NCI-H2227 treated with DMSO at 0.1 percent for 48 hours (cell line): ENCODE measurements around the gene ACBD4.
"Not testable (repeated sequence)": the region's sequence is repeated elsewhere in the genome, so short reads cannot be mapped to it uniquely, and the experiment has no call there.

Experiments used
- DNase-seq: peaks from one replicate; lab custom pipeline; 2025; lab: John Stamatoyannopoulos, UW

Gene ACBD4

DNA sequence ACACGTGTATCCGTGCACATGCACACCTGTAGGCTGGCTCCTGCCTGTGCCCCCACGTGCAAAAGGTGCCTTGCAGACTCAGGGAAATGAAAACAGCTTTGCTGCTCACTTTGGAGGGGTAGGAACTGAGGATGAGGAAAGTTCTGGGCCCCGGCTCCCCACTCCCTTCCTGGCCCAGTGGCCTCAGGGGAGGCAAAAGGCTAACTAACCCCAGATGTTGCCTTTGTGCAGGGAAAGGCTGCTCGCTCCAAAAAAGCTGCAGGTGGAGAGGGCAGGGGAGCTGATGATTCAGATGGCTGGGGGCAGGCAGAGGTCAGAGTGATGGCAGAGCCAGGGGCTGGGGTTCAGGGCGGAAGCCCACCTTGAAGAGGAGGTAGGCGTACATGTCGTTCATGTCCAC, 15.5 kb upstream of the ACBD4 start:
- no peak for DNase-seq

DNA sequence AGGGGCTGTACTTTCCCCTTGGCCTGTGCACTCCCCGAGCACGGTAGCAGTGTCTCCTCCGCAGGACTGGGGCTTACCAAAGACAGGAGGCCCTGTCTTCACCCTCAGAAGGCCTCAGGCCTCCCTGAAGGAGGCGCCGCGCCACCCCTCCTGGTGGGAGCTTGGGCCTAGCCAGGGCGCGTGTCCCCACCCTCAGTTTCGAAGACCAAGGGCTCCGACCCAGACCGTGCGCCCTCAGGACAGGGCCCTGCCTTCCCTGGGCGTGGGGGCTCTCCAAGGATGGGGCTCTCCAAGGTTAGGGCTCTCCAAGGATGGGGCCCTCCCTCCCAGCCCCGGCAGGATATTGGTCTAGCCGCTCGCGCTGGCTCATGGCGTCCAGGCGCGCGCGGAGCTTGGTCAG, 14.9 kb upstream of the ACBD4 start:
- no peak for DNase-seq

DNA sequence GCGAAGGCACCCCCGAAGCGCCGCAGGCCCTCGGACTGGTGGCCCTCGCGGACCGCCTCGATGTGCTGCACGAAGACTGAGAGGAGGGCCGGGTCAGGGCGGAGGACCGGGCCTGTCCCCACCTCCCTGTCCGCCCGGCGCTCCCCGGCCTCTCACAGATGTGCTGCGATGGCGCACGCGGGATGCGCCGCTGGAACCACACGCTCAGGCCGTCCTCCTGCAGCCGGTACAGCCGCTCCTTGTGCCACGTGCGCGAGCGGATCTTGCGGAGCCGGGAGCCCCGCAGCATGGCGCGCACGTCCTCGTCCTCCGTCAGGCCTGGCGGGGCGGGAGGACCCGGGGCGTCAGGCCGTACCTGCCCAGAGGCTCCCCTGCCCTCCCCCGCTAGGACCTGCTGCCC, 14.4 kb upstream of the ACBD4 start:
- DNase-seq, result no peak

DNA sequence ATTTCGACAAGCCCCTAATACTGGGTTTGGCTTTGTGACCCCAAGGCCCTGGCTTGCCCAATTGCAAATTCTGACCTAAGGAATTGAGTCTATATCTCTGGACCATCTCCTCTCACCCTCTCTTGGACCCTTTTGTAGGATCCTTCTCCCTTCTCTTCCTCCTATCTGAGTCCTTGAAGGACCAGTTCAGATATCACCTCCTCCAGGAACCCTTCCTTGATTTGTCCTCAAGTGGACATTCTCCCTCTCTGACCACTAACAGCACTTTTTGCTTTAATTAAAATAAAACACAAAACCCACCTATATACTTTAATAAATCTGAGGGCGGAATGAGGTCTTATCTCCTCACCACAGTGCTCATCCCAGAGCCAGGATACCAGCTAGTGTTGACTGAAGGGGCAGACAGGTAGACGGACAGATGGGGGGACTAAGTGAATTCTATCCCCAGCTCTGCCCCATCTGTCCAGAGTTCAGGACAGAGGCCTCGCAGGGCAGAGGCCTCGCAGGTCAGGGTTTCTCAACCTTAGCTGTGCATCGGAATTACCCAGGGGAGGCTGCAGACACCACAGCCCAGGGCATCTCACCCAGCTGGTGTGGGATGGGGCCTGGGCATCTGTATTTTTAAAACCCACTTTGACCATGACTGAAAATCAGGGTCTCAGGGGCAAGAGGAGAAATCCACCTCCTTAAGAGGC, 12.3 kb upstream of the ACBD4 start:
- no peak for DNase-seq

DNA sequence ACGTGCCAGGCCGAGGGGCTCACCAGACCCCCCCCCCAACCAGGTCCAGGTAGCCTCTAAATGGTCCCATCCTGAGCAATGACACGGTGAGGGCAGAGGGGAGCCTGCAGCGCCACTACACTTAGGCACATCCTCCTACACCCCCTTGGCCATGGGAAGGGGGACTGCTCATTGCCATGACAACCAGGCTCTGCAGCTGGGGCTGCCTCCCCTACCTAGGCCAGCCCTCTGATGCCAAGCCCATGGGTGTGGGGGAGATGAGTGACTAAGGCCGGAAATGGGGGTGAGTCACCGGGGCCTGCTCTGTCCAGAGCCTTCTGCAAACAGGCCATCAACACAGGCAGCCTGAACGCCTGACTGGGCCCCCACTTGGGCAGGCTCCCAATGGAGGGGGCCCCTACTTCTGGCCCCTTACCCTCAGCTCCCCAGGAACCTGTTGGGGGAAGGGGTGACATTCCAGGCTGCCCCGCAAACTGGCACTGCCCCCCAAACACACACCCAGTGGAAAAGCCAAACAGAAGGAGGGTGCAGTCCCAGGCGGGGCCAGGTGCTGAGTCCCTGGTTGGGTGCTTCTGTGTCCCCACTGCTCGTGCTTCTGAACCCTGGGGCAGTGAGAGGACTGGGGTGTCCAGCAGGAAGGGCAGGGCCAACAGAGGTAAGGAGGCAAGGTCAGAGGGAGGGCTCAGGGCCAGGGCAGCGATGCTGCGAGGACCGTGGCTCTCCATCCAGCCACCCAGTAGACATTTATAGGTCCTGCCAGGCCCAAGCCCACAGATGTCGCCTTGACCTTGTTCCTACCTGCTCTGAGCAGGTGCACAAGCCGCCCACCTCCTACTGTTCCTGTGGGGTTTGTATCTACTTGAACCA, 11.3 kb upstream of the ACBD4 start:
- DNase-seq, result no peak

DNA sequence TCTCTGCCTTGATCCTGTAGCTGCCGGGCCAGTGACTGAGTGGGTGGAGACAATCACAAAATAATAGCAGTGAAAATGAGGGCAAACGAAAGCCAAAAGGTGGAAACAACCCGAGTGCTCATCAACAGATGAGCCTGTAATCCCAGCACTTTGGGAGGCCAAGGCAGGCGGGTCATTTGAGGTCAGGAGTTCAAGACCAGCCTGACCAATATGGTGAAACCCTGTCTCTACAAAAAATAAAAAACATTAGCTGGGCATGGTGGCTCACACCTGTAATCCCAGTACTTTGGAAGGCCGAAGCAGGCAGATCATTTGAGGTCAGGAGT, 10.7 kb upstream of the ACBD4 start:
- DNase-seq, result not testable (repeated sequence)

DNA sequence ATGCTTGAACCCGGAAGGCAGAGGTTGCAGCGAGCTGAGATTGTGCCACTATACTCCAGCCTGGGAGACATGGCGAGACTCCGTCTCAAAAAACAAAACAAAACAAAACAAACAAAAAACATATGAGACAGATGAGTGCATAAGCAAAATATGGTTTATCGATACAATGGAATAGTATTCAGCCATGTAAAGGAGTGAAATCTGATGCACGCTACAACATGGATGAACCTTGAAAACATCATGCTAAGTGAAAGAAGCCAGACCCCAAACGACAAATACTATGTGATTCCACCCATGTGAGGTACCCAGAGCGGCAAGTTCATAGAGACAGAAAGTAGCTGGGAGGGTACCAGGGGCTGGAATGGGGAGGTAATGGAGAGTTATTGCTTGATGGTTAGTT, 10.0 kb upstream of the ACBD4 start:
- DNase-seq, result no peak

DNA sequence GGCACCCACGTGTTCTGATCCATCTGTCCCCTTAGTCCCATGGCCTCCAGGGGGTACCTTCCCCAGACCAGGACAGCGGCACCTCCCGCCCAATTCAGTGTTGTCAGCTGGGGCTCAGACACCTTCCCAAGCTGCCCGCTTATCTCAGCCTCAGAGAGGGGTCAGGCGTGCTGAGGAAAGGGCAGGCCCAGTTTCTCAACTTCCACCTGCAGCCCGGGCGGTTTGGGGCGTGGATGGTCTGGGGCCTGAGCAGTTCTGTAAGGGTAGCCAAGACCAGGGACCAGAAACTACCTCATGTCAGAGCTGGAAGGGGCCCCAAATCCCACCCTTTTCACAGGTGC, 8.3 kb upstream of the ACBD4 start:
- DNase-seq, result no peak

DNA sequence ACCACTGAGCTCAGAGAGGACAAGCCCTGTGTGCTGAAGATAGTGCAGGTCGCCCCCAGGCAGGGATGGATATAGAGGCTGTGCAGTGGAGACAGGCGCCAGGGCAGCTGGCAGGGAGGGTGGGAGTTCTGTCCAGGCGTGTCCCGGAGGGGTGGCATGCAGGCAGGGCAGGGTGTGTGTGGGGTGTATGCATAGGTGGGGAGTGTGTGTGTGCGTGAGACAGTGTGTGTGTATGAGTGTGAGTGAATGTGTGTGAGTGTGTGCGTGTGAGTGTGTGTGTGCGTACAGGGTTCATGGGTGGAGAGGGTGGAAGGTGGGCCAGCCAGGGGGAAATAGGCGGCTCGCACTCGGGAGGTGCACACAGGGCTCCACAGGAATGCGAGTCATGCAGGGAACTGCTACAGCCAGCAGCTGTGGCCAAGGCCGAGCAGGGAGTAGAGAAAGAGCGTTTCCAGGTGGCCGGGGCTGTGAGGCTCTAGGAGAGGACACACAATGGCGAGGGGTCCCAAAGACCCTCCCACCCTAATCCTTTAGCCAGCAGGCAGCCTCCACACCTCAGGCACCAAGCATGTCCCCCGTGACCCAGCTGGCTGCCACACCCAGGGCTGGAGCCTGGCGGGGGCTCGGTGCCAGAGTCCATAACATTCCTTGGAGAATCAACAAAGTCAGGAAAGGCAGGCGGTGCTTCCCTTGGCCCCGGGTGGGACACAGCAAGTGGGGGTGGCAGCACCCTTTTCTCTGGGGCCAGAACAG, 7.8 kb upstream of the ACBD4 start:
- no peak for DNase-seq

DNA sequence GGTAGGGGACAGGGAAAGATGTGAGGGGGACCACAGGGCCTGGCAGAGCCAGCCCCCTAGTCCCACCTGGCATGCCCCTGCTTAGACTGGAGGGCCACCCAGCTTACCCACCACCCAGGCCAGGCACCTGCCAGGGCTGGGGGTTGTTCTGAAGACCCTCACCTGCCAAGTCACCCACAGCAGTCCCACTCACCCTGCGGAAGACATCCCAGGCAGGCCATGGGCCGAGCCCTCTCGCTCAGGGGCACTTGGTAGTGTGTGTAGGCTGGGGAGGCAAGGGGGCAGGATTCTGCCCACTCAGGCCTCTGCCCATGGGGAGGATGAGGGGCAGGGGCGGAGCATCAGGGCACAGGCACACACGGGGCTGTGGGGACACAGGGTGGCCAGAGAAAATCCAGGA, 7.2 kb upstream of the ACBD4 start:
- DNase-seq, result no peak

DNA sequence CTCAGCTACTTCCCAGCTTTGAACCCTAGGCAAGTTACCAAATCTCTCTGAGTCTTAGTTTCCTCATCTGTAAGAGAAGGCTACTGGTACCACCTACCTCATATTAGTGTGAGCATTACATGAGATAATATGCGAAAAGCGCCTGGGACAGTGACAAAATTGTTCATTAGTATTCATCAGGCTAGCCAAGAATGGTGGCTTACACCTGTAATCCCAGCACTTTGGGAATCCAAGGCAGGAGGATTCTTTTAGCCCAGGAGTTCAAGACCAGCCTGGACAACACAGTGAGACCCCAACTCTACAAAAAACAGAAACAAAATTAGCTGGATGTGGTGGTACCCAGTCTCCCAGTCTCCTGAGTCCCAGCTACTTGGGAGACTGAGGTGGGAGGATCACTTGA, 6.5 kb upstream of the ACBD4 start:
- no peak for DNase-seq

DNA sequence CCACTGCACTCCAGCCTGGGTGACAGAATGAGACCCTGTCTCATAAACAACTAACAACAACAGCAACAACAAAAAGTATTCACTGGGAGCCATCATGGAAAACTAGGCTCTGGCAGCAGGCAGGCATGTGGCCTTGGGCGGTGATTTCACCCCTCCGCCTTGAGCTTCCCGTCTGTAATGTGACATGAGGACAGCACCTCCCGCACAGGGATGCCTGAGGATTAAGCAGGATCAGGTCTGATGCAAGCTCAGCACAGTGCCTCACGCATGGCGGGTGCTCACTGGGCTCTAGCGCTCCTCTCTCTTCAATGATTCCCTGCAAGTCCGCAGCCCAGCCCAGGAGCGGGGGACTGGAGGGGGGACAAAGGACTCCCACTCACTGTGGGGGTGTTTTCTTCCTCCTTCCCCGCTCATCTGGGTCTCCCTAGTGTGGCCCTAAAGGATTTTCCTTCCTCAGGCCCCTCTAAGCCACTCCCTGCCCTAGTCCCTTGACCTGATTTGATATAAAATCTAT, 6.0 kb upstream of the ACBD4 start:
- DNase-seq, result no peak

DNA sequence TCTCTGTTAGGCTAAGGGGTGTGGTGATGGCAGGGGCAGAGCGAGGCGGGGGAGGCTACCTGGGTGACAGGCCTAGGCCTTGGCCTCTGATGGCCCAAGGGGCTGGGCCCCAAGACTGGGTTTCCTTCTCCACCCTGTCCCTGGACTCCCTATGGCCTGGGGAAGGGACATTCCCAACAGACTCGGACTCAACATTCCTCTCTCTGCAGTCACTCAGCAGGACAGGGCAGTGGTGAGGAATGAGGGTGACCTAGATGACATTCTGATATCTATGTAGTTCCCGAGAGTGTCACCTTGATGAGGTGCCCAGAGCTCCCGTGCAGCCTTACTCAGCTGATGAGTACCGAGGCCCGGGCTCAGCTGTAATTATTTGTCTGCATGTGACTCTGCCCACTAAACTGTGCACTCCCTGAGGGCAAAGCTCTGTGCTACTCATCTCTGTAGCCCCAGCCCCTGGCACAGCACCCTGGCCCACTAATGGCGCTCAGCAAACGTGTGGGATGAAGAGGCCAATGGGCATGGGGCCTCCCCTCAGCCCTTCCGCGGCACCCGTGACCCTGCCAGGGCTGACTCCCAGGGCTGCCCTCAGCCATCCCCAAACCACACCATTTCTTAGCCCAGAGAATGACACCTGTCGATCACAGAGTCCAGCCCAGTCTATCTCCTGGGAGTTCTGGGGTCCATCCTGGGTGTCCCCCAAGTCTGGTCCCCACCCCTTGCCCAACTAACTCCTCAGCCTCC, 5.4 kb upstream of the ACBD4 start:
- DNase-seq, result no peak

DNA sequence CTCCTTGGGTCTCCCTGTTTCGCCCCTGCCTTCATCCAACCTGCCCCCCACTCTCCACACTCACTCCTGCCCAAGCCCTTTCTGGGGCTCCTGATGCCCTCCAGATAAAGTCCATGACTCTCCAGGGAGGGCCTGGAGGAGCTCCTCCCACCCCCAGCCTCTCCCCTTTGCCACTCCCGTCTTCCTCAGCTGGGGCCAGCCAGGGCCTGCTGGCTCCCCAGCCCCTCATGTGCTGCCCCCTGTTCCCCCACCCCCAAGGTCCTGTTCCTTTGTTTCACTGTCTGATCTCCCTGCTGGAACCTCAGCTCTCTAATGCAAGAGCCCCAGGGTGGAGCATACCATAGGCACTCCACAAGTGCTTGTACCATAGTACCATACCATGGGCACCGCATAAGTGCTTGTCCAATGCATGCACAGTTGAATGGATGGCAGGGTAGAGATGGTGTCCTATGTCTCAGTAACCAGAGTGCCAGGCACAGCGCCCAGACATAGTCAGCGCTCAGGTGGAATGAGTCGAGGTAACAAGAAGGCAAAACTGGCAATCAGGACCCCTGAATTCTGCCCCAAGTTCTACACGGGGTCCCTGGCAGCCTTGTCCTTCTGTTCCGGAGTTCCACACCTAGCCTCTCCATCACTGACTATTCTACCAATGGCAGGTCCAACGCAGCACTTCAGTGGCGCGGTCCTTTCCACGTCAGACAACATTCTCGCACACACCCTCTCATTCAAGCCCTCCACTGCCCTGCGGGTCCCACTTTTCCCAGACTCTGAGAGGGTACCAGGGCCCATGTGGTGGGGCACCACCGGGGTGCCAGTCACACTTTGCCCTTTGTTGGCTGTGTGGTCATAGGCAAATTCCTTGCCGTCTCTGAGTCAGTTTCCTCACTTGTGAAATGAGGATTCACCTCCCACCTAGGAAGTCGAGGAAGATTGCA, 4.5 kb upstream of the ACBD4 start:
- no peak for DNase-seq

DNA sequence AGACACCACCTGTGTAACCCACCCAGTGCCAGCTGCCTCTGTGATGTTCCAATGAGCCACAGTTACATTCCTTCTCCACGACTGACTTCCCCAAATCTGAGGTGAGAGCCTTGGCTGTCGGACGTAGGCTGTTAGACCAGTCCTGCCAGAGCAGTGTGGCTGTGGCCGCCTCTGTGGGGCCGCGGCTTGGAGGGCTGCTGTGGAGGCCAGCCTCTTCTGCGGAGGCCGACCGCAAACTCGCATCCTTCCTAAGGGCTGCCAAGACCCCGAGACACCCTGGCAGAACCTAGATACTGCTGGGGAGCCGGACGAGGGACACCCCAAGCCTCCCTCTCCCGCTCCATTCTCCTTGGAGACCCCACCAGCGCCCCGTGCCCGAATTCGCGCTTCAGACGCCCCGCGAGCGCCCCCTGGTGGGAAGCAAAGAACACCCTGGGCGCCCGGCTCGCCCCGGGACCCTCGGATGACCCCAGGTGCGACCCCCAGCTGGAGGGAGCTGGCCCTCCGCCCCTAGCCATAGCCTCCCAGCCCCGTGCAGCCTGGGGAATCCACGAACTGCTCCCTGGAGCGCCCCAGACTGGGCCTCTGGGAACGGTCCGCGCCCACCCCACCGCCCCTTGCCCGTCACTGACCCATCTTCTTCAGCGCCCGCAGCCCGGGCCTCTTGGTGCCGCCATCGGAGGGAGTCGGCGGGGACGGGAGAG, 3.7 kb upstream of the ACBD4 start:
- no peak for DNase-seq

DNA sequence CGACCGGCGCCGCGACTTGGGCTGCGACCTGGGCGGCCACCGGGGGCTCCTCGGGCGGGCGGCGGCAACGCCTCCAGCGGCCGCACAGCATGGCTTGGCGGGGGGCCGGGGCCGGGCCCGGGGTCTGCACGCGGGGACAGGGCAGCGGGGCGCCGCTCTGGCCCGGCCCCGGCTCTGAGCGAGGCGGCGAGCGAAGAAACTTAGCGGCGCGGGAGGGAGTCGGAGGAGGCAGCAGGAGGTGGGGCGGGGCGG, 3.2 kb upstream of the ACBD4 start, which contains the start of gene PLCD3:
PLCD3 (minus strand) TSS at position 196 of the 252 bp plus-strand sequence; CDS start at position 91, 105 bp downstream.
- no peak for DNase-seq

DNA sequence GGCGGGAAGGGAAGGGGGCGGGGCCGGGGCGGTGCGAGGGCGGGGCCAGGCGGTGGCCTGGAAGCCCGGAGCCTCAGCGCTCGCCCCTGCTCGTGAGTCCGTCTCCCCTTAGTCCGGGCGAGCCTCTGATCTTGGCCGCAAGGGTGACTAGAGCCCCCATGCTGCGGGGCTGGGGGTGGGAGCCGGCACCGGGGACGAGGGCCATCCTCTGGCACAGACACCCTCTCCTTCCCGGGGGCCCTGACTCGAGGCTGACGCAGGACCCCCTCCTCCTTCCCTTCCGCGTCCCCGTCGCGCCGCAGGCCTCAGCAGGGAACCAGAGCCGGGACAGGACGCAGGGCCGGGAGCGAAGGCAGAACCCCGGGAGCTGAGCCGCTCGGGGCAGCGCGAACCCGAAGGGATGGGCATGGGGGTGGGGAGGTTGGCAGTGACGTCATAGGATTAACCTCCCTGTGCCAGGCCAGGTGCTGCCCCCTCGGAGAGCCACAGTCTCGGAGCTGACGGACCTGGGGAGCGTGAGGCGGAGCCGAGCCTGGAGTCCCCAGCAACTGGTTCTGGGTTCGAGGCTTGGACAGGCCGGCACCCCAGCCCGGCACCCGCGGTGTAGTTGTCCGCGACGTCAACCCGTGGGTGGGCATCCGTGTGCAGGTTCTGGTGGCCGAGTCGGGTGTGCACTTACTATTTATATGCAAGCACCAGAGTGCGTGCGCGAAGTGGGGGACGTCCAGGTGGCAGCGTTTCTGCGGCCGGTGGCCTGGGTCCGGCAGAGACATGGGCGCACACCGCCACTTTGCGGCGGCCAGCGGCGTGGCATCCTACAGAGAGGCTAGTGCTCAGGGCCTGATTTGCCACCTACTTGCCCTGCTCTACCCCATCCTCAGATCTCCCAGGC, 2.7 kb upstream of the ACBD4 start:
- DNase-seq, result peak; percentile 69

DNA sequence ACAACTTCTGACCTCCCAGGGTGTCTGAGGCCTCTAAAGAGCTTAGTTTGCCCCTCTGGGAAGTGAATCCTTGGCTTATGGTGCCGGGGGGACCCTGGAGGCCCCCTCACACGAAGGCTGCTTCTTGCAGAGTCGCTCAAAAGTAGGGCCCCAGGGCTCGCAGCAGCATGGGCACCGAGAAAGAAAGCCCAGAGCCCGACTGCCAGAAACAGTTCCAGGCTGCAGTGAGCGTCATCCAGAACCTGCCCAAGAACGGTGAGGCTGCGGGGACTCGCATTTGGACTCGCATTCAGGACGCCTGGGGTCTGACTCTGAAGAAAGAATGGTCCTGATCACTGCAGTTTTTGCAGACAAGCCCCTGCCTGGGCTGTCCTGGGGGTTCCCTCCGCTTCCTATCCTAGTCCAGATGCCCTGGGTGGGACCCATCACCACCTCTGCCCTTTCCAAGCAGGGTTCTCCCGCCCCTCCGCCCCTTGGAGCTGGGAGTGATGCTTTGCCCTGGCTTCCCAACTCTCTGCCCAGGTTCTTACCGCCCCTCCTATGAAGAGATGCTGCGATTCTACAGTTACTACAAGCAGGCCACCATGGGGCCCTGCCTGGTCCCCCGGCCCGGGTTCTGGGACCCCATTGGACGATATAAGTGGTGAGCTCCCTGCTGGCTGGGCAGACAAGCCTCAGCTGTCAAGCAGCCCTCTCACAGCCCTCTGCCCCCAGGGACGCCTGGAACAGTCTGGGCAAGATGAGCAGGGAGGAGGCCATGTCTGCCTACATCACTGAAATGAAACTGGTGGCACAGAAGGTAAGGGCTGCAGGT, 698 bp downstream of the ACBD4 start:
- DNase-seq, result no peak
